GM21786 (cell line): ENCODE data around the gene KCNQ1OT1.

ENCODE experiments used
- ATAC-seq: cut with Tn5 transposase; IDR thresholded peaks from one replicate; pipeline ENCODE4 v1.9.1; 2021; ENCODE audit not compliant: unreplicated experiment

Gene KCNQ1OT1

GRCh38 chr11:2561696-2562581, 137.9 kb downstream of the KCNQ1OT1 start:
- no peak for ATAC-seq

- ATAC-seq = no peak
Observed at GRCh38 chr11:2559527-2560311, 140.1 kb downstream of the KCNQ1OT1 start.

GRCh38 chr11:2558861-2559526, 140.8 kb downstream of the KCNQ1OT1 start:
- no peak for ATAC-seq

GRCh38 chr11:2558397-2558796, 141.4 kb downstream of the KCNQ1OT1 start:
- ATAC-seq = no peak
